ENCODE measurements around the gene KCNH5.

KCNH5 gene

DNA sequence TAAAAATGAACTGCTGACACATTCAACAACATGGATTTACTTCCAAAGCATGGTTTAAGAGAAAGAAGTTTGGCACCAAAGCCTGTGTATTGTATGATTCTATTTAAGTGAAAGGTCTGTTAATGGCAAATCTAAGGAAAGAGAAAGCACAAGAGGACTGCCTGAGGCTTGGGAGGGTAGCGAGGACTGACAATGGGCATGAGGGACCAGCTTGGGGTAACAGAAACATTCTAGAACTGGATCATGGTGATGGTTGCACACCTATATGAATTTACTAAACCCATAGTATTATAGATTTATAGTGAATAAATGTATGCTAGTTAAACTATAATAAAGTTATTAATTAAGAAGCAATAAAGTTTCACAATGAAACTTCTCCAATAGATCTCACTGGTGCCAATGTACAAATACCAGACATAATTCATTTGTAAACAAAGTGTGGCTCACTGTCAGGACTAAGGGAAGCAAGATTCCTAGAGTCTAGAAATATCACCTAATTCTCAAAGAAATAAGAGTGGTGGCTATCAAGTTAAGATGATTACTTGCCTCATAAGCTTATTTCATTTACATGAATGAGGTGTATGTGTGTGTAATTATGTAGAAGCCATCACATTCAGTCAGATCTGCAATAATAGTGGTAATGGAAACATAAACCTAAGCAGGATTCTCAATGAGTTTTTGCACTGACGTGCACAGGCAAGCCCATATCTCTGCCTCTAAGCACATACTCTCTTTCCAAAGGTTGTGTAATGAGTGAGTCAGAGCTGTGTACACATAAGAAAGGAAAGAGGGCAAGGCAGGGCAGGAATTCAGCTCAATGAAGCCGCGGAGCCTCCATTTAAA, 353.4 kb downstream of the KCNH5 start:
- H3K27ac ChIP-seq (ENCODE audit: low read depth, low read length): no peak overlapping the region
- no peak overlapping the region for H3K9ac ChIP-seq (ENCODE audit: low read length)
- no peaks in the 10 kb centered on the region for H3K27me3 ChIP-seq (ENCODE audit: low read length)
- H3F3A ChIP-seq (ENCODE audit: insufficient read depth): no peaks in the 10 kb centered on the region
- no peak for TF ChIP-seq EZH2phosphoT487 (conservative IDR thresholded peaks at IDR 0.05; ENCODE audit: low read length)
- TF ChIP-seq, protein P1, sequence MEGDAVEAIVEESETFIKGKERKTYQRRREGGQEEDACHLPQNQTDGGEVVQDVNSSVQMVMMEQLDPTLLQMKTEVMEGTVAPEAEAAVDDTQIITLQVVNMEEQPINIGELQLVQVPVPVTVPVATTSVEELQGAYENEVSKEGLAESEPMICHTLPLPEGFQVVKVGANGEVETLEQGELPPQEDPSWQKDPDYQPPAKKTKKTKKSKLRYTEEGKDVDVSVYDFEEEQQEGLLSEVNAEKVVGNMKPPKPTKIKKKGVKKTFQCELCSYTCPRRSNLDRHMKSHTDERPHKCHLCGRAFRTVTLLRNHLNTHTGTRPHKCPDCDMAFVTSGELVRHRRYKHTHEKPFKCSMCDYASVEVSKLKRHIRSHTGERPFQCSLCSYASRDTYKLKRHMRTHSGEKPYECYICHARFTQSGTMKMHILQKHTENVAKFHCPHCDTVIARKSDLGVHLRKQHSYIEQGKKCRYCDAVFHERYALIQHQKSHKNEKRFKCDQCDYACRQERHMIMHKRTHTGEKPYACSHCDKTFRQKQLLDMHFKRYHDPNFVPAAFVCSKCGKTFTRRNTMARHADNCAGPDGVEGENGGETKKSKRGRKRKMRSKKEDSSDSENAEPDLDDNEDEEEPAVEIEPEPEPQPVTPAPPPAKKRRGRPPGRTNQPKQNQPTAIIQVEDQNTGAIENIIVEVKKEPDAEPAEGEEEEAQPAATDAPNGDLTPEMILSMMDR (IDR thresholded peaks at IDR 0.05; ENCODE audit: insufficient read depth, low read length, poor library complexity, severe bottlenecking): no peak
- no peak overlapping the region for H3K4me2 ChIP-seq (ENCODE audit: low read depth, low read length, poor library complexity, severe bottlenecking)
- H2AFZ ChIP-seq (ENCODE audit: low read depth, low read length, severe bottlenecking): no peak overlapping the region
- no peaks in the 10 kb centered on the region for H3K79me2 ChIP-seq (ENCODE audit: insufficient read depth, low read length)
- no peaks in the 10 kb centered on the region for H3K9me2 ChIP-seq (replicated peaks; ENCODE audit: insufficient read depth, low read length)
- H3K36me3 ChIP-seq (ENCODE audit: low read length): no peaks in the 10 kb centered on the region
- H3K9me3 ChIP-seq (ENCODE audit: insufficient read depth, low read length): no peaks in the 10 kb centered on the region
- H4K20me1 ChIP-seq (ENCODE audit: low read depth, low read length): no peaks in the 10 kb centered on the region
- H3K4me3 ChIP-seq (ENCODE audit: insufficient read depth, low read length, poor library complexity, severe bottlenecking): no peak overlapping the region

DNA sequence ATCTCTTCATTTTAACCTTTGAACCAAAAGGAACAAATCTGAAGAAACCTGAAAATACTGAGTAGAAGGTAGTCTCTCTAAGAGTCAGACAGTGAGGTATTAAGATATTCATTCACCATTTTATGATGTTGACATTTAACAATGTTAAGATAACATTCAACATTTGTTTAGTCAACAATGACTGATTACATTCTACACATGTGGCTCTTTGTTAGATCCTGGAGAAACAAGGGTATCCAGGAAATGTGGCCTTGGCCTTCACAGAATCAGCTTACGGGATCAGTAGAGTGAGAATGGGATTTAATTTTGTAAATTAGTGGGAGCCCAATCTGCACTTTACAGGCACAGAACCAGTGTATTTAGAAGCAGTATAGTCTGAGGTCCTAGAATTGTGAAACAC, 355.5 kb downstream of the KCNH5 start:
- TF ChIP-seq, protein P1 (IDR thresholded peaks at IDR 0.05; ENCODE audit: insufficient read depth, low read length, poor library complexity, severe bottlenecking): no peak
- Histone ChIP-seq H3K4me3 (ENCODE audit: insufficient read depth, low read length, poor library complexity, severe bottlenecking) (no peak overlapping the region), H3K9me2 (replicated peaks; ENCODE audit: insufficient read depth, low read length) (no peaks in the 10 kb centered on the region), H3K36me3 (ENCODE audit: low read length) (no peaks in the 10 kb centered on the region), H3K27ac (ENCODE audit: low read depth, low read length) (no peak overlapping the region), H3K4me2 (ENCODE audit: low read depth, low read length, poor library complexity, severe bottlenecking) (no peak overlapping the region), H3K27me3 (ENCODE audit: low read length) (no peaks in the 10 kb centered on the region), H3K9ac (ENCODE audit: low read length) (no peak overlapping the region), H2AFZ (ENCODE audit: low read depth, low read length, severe bottlenecking) (no peak overlapping the region), H3F3A (ENCODE audit: insufficient read depth) (no peaks in the 10 kb centered on the region), H3K79me2 (ENCODE audit: insufficient read depth, low read length) (no peaks in the 10 kb centered on the region), H4K20me1 (ENCODE audit: low read depth, low read length) (no peaks in the 10 kb centered on the region), H3K9me3 (ENCODE audit: insufficient read depth, low read length) (no peaks in the 10 kb centered on the region)

DNA sequence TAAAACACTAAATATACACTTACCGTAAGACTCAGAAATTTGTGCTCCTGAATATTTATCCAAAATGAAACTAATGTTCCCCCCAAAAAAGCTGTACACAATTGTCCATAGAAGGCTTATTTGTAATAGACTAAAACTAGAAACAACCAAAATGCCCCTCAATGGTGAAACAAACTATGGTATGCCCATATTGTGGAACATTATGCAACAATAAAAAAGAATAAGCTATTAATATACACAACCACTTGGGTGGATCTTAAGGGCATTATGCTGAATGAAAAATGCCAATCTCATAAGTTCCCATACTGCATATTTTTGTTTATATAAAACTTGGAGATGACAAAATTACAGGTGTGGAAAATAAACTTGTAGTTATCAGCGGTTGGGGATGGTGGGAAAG, 357.4 kb downstream of the KCNH5 start:
- no peaks in the 10 kb centered on the region for H3K27me3 ChIP-seq (ENCODE audit: low read length)
- no peak overlapping the region for H2AFZ ChIP-seq (ENCODE audit: low read depth, low read length, severe bottlenecking)
- no peaks in the 10 kb centered on the region for H3K9me2 ChIP-seq (replicated peaks; ENCODE audit: insufficient read depth, low read length)
- no peaks in the 10 kb centered on the region for H3F3A ChIP-seq (ENCODE audit: insufficient read depth)
- no peaks in the 10 kb centered on the region for H3K9me3 ChIP-seq (ENCODE audit: insufficient read depth, low read length)
- no peaks in the 10 kb centered on the region for H4K20me1 ChIP-seq (ENCODE audit: low read depth, low read length)
- H3K36me3 ChIP-seq (ENCODE audit: low read length): no peaks in the 10 kb centered on the region
- H3K79me2 ChIP-seq (ENCODE audit: insufficient read depth, low read length): no peaks in the 10 kb centered on the region
- H3K9ac ChIP-seq (ENCODE audit: low read length): no peak overlapping the region
- no peak overlapping the region for H3K4me2 ChIP-seq (ENCODE audit: low read depth, low read length, poor library complexity, severe bottlenecking)
- no peak overlapping the region for H3K27ac ChIP-seq (ENCODE audit: low read depth, low read length)
- TF ChIP-seq, protein P1 (IDR thresholded peaks at IDR 0.05; ENCODE audit: insufficient read depth, low read length, poor library complexity, severe bottlenecking): no peak
- no peak for TF ChIP-seq EZH2phosphoT487 (conservative IDR thresholded peaks at IDR 0.05; ENCODE audit: low read length)
- H3K4me3 ChIP-seq (ENCODE audit: insufficient read depth, low read length, poor library complexity, severe bottlenecking): no peak overlapping the region
